Heart right ventricle (tissue), 16 donors: ENCODE data around the gene ACSS3. TPM values are rescaled to one million over a fixed set of nuclear protein-coding genes. Genes with fewer than 3 reads are reported as not detected.

Experiments
- ATAC-seq, 8 donors: fragments of 200-7000 bp; cut with Tn5 transposase; one replicate each; pipeline ENCODE4 v1.9.1; 2020; ENCODE audit warnings: mild to moderate bottlenecking in 8 of 8, moderate library complexity in 8 of 8, moderate number of reproducible peaks in 1 of 8
- DNase-seq, 2 donors: peaks; one replicate each; pipeline ENCODE4 v3.0.0-alpha.2; 2020
- H3K27ac ChIP-seq, 10 donors: fragments of 200-600 bp; sonication (generic) in 2 of 10; one replicate each; pipeline versions ENCODE4 v1.5.0 to v1.8.0; 2020 to 2022; ENCODE audit warnings: mild to moderate bottlenecking in 3 of 10
- H3K27me3 ChIP-seq, 7 donors: fragments of 200-600 bp; one replicate each; pipeline ENCODE4 v1.8.0; 2021 to 2022; ENCODE audit warnings: mild to moderate bottlenecking in 2 of 7
- H3K36me3 ChIP-seq, 9 donors: fragments of 200-600 bp; sonication (generic) in 1 of 9; one replicate each; pipeline versions ENCODE4 v1.5.0 to v1.8.0; 2020 to 2022; ENCODE audit warnings: mild to moderate bottlenecking in 2 of 9
- H3K4me1 ChIP-seq, 9 donors: fragments of 200-600 bp; sonication (generic) in 1 of 9; one replicate each; pipeline versions ENCODE4 v1.5.0 to v1.8.0; 2020 to 2022; ENCODE audit warnings: mild to moderate bottlenecking in 4 of 9
- H3K4me3 ChIP-seq, 10 donors: fragments of 200-600 bp; sonication (generic) in 2 of 10; one replicate each; pipeline versions ENCODE4 v1.5.0 to v1.8.0; 2020 to 2022; ENCODE audit warnings: mild to moderate bottlenecking in 7 of 10, moderate library complexity in 2 of 10
- H3K9me3 ChIP-seq, 11 donors: fragments of 200-600 bp in 10 of 11; sonication (generic) in 2 of 11; one replicate each; pipeline versions ENCODE4 v1.5.0 to v1.8.0; 2013 to 2022; ENCODE audit warnings: mild to moderate bottlenecking in 2 of 11, control low read depth in 1 of 11, moderate library complexity in 1 of 11
- CTCF ChIP-seq, 9 donors: fragments of 200-600 bp; sonication (generic) in 2 of 9; IDR thresholded peaks; one replicate each; pipeline versions ENCODE4 v1.5.0 to v1.8.0; 2021 to 2022; ENCODE audit warnings: antibody characterized with exemption in 9 of 9, mild to moderate bottlenecking in 5 of 9, moderate library complexity in 1 of 9
- WGBS, 2 donors: extraction: QIAGEN DNeasy Blood & Tissue Kit; methylation state at CpG; one replicate each; pipeline ENCODE4 v1.1.7; 2013; ENCODE audit warnings: inconsistent platforms in 1 of 2; 5-methylcytosine and 5-hydroxymethylcytosine counted together
- intact Hi-C, 10 donors: fragments of 100-400 bp; cut with DNase I; formaldehyde crosslinking; loops; one replicate each; pipeline versions ENCODE4 v1.11.1 to v1.14.2; 2022
- polyA plus RNA-seq, 2 donors: library from polyadenylated mRNA; stranded (reverse); fragments of 200-250 nt; gene quantifications; one replicate each; pipeline ENCODE4 v1.2.3, GENCODE V29; 2013
- total RNA-seq, 10 donors: library from RNA; stranded (reverse); fragmentation: NEBNext Ultra II Directional in 3 of 10; extraction: Animal tissue kit (Norgen Biotek cat#: 25700) in 3 of 10; gene quantifications; one replicate each; pipeline versions ENCODE4 v1.2.1 to v1.2.4, GENCODE V29; 2021 to 2023
- donor health status: Arrhythmogenic right ventricular cardiomyopathy.
- donor health status: ischemic (EF 13 %, LVEDD 7.1; RV severe dilation, severe dysfunction).
- donor health status: healthy with polysubstance abuse.
- donor health status: DM: no; HTN: yes; CAD: no.
- donor health status: DM: no; HTN: no; CAD: no.
- donor health status: ischemic (EF 25% LVEDD 6.9; RV normal size, moderate dysfunction).
- donor health status: ischemic (EF 25% LVEDD 5.7; RV mildly dilated, moderate dysfunction).
- donor health status: healthy.
- donor health status: DM: yes; HTN: yes; CAD: no.
- donor health status: Ischemic cardiomyopathy.
- donor health status: ischemic (EF 35%, LVEDD 5.7; RV mildly dilated, moderate dysfunction).
- donor health status: nonischemic (EF 11% LVEDD 7.7; RV severe dilation, severe dysfunction).
- donor health status: DM: yes; HTN: yes; CAD: no.
- donor health status: PGD.
- donor health status: ischemic (EF 29% LVEDD 5.4; RV normal size, mild dysfunction).
- donor health status: nonischemic (EF 23%, LVEDD 6.1; RV moderate dilation, normal function).

ACSS3 gene
- total and polyA plus RNA-seq, 12 donors, result 11.3 to 30.3 (median 25.0) TPM

- H3K27me3 ChIP-seq, result peaks cover 0 to 17% (median 0%) of the 10 kb centered on the region in 7 donors
- ATAC-seq, result no peak
These were observed 1.6 kb downstream of the ACSS3 start for GRCh38 chr12:81079280-81080076.

GRCh38 chr12:81080431-81080983, 2.6 kb downstream of the ACSS3 start:
- DNase-seq, result no peak
- no peaks in the 10 kb centered on the region for H3K36me3 ChIP-seq
- TF ChIP-seq CTCF (IDR thresholded peaks at IDR 0.05), result no peak
- WGBS, 2 donors, result 23 to 24% methylated on average over 4 of the region's 4 CpGs
- peak in 2 of 8 donors; percentile 13 to 17 for ATAC-seq
- H3K27me3 ChIP-seq, result peaks cover 0 to 17% (median 0%) of the 10 kb centered on the region in 7 donors
- intact Hi-C loops, result no loop called here
- no peaks in the 10 kb centered on the region for H3K9me3 ChIP-seq
- peaks cover 0 to 71% (median 30%) of the 10 kb centered on the region in 9 donors for H3K4me1 ChIP-seq
- peak overlapping the region in 8 of 10 donors; percentile 3 to 85 (median 74) for H3K4me3 ChIP-seq
- H3K27ac ChIP-seq, result peak overlapping the region in 8 of 10 donors; percentile 86 to 94 (median 92)

More at GRCh38 chr12:81079280-81080076, 1.6 kb downstream of the ACSS3 start:
- intact Hi-C loops, result loop anchor here in 2 of 10 donors (5.0 kb wide), 2 partner anchors 142 to 242 kb away; partner anchors contain the start of gene LIN7A (in 1 of the 2)
- Histone ChIP-seq H3K27ac (peak overlapping the region in 8 of 10 donors; percentile 86 to 94 (median 92)), H3K36me3 (no peaks in the 10 kb centered on the region), H3K4me3 (peak overlapping the region in 9 of 10 donors; percentile 65 to 85 (median 79)), H3K9me3 (no peaks in the 10 kb centered on the region), H3K4me1 (peaks cover 0 to 61% (median 20%) of the 10 kb centered on the region in 9 donors)
- no peak for DNase-seq
- TF ChIP-seq CTCF (IDR thresholded peaks at IDR 0.05), result no peak
- WGBS, 2 donors, result 47 to 51% methylated on average over 2 of the region's 2 CpGs

GRCh38 chr12:81081726-81082125, 3.8 kb downstream of the ACSS3 start:
- 93% methylated on average over 1 of the region's 1 CpG for WGBS, 2 donors
- ATAC-seq, result no peak
- H3K36me3 ChIP-seq, result no peaks in the 10 kb centered on the region
- H3K27ac ChIP-seq, result no peak overlapping the region
- peak overlapping the region in 1 of 10 donors; percentile 85 for H3K4me3 ChIP-seq
- H3K4me1 ChIP-seq, result peaks cover 0 to 76% (median 30%) of the 10 kb centered on the region in 9 donors
- H3K27me3 ChIP-seq, result peaks cover 0 to 17% (median 0%) of the 10 kb centered on the region in 7 donors
- TF ChIP-seq CTCF (IDR thresholded peaks at IDR 0.05), result no peak
- no peak for DNase-seq
- H3K9me3 ChIP-seq, result no peaks in the 10 kb centered on the region
- intact Hi-C loops, result no loop called here

- peaks cover 0 to 67% (median 27%) of the 10 kb centered on the region in 9 donors for H3K4me1 ChIP-seq
- no peak for DNase-seq
These were observed 5.1 kb downstream of the ACSS3 start for GRCh38 chr12:81083018-81083417.

More at GRCh38 chr12:81083018-81083417, 5.1 kb downstream of the ACSS3 start:
- no peak for ATAC-seq
- Histone ChIP-seq H3K27ac (no peak overlapping the region), H3K36me3 (no peaks in the 10 kb centered on the region), H3K4me3 (no peak overlapping the region), H3K27me3 (peaks cover 0 to 8% (median 0%) of the 10 kb centered on the region in 7 donors), H3K9me3 (no peaks in the 10 kb centered on the region)
- intact Hi-C loops, result no loop called here
- 92 to 96% methylated on average over 1 of the region's 1 CpG for WGBS, 2 donors
- no peak for TF ChIP-seq CTCF (IDR thresholded peaks at IDR 0.05)
